DLD1 (cell line): ENCODE data around the gene TPRX2.
"Not testable (repeated sequence)": the region's sequence is repeated elsewhere in the genome, so short reads cannot be mapped to it uniquely, and the experiment has no call there.

Source experiments
- in situ Hi-C: cut with HindIII; loops from 2 replicates; pipeline ENCODE4 v1.10.0; 2017; ENCODE audit warnings: low sequenced_read_pairs

The TPRX2 gene

GRCh38 chr19:47860602-47861297 lies 1.7 kb downstream of the TPRX2 start:
- in situ Hi-C loops: no loop called here

- in situ Hi-C loops: no loop called here
Observed at GRCh38 chr19:47861630-47862029, 2.6 kb downstream of the TPRX2 start.

- in situ Hi-C loops: no loop called here
Observed at GRCh38 chr19:47863514-47863936, 4.5 kb downstream of the TPRX2 start.

GRCh38 chr19:47865166-47865565 lies 6.1 kb downstream of the TPRX2 start:
- in situ Hi-C loops: no loop called here

- in situ Hi-C loops: no loop called here
Observed at GRCh38 chr19:47878906-47879305, 19.9 kb downstream of the TPRX2 start.

- in situ Hi-C loops: not testable (repeated sequence)
Observed at GRCh38 chr19:47879385-47879784, 20.4 kb downstream of the TPRX2 start.

GRCh38 chr19:47881757-47882156 lies 22.7 kb downstream of the TPRX2 start:
- in situ Hi-C loops: no loop called here

GRCh38 chr19:47882890-47883289 lies 23.9 kb downstream of the TPRX2 start:
- in situ Hi-C loops: no loop called here

GRCh38 chr19:47885067-47885463 lies 26.0 kb downstream of the TPRX2 start:
- in situ Hi-C loops: no loop called here

GRCh38 chr19:47886010-47886559 lies 27.1 kb downstream of the TPRX2 start, which contains the start of gene SULT2A1:
Gene SULT2A1, minus strand, starts transcription at chr19:47886315. Its CDS starts 58 bp downstream, at chr19:47886257.
- in situ Hi-C loops: no loop called here

- in situ Hi-C loops: no loop called here
Observed at GRCh38 chr19:47890865-47891621, 32.0 kb downstream of the TPRX2 start.

- in situ Hi-C loops: no loop called here
Observed at GRCh38 chr19:47891622-47891922, 32.5 kb downstream of the TPRX2 start.

- in situ Hi-C loops: no loop called here
Observed at GRCh38 chr19:47891923-47892666, 33.1 kb downstream of the TPRX2 start.

- in situ Hi-C loops: no loop called here
Observed at GRCh38 chr19:47895165-47895782, 36.2 kb downstream of the TPRX2 start.

- in situ Hi-C loops: no loop called here
Observed at GRCh38 chr19:47896019-47896418, 37.0 kb downstream of the TPRX2 start.

- in situ Hi-C loops: no loop called here
Observed at GRCh38 chr19:47896773-47897172, 37.7 kb downstream of the TPRX2 start.

GRCh38 chr19:47897861-47898260 lies 38.8 kb downstream of the TPRX2 start:
- in situ Hi-C loops: no loop called here

- in situ Hi-C loops: no loop called here
Observed at GRCh38 chr19:47899335-47899734, 40.3 kb downstream of the TPRX2 start.

- in situ Hi-C loops: no loop called here
Observed at GRCh38 chr19:47901370-47901769, 42.3 kb downstream of the TPRX2 start.

GRCh38 chr19:47909350-47909749 lies 50.3 kb downstream of the TPRX2 start:
- in situ Hi-C loops: not testable (repeated sequence)

GRCh38 chr19:47910191-47910590 lies 51.2 kb downstream of the TPRX2 start:
- in situ Hi-C loops: not testable (repeated sequence)
